Measurements from ENCODE around the gene ADARB1. TPM values are rescaled to one million over a fixed set of nuclear protein-coding genes. Genes with fewer than 3 reads are reported as not detected.
A peak's percentile ranks its signal among the peaks of the same experiment; 100 is the strongest.

The ADARB1 gene
- total and polyA plus RNA-seq, 2 donors, result 11.9 to 14.6 TPM

- H3K27ac ChIP-seq (ENCODE audit: low read depth in 1 of 2, low read length in 1 of 2), result no peak overlapping the region
- no peaks in the 10 kb centered on the region for H3K27me3 ChIP-seq (ENCODE audit: control insufficient read depth in 2 of 2, insufficient read depth in 1 of 2, low read length in 1 of 2)
- no peaks in the 10 kb centered on the region for H3K9me3 ChIP-seq (ENCODE audit: control insufficient read depth in 2 of 2, insufficient read depth in 1 of 2, low read length in 1 of 2)
- DNase-seq (ENCODE audit: low read depth in 6 of 9, low spot score in 9 of 9), result no peak
- H3K36me3 ChIP-seq (ENCODE audit: control insufficient read depth in 2 of 2, insufficient read depth in 2 of 2, low read length in 1 of 2), result no peaks in the 10 kb centered on the region
- peaks cover 4 to 16% of the 10 kb centered on the region in 2 donors for H3K4me1 ChIP-seq (ENCODE audit: control insufficient read depth in 2 of 2, insufficient read depth in 2 of 2, low read length in 2 of 2)
- WGBS, result 95% methylated on average over 30 of the region's 30 CpGs
- no peak overlapping the region for H3K4me3 ChIP-seq (ENCODE audit: low read length in 2 of 2)
Measured at GRCh38 chr21:45147473-45148315, 73.3 kb downstream of the ADARB1 start.

- no peaks in the 10 kb centered on the region for H3K27me3 ChIP-seq (ENCODE audit: control insufficient read depth in 2 of 2, insufficient read depth in 1 of 2, low read length in 1 of 2)
- WGBS, result 98% methylated on average over 14 of the region's 14 CpGs
- no peak overlapping the region for H3K4me3 ChIP-seq (ENCODE audit: low read length in 2 of 2)
- H3K27ac ChIP-seq (ENCODE audit: low read depth in 1 of 2, low read length in 1 of 2), result no peak overlapping the region
- no peak for DNase-seq (ENCODE audit: low read depth in 6 of 9, low spot score in 9 of 9)
- H3K4me1 ChIP-seq (ENCODE audit: control insufficient read depth in 2 of 2, insufficient read depth in 2 of 2, low read length in 2 of 2), result peaks cover 4 to 20% of the 10 kb centered on the region in 2 donors
- no peaks in the 10 kb centered on the region for H3K9me3 ChIP-seq (ENCODE audit: control insufficient read depth in 2 of 2, insufficient read depth in 1 of 2, low read length in 1 of 2)
- H3K36me3 ChIP-seq (ENCODE audit: control insufficient read depth in 2 of 2, insufficient read depth in 2 of 2, low read length in 1 of 2), result no peaks in the 10 kb centered on the region
Measured at GRCh38 chr21:45148316-45148990, 74.1 kb downstream of the ADARB1 start.

GRCh38 chr21:45149021-45149420 is 74.6 kb downstream of the ADARB1 start:
- Histone ChIP-seq H3K27me3 (ENCODE audit: control insufficient read depth in 2 of 2, insufficient read depth in 1 of 2, low read length in 1 of 2) (no peaks in the 10 kb centered on the region), H3K27ac (ENCODE audit: low read depth in 1 of 2, low read length in 1 of 2) (no peak overlapping the region), H3K4me3 (ENCODE audit: low read length in 2 of 2) (no peak overlapping the region), H3K9me3 (ENCODE audit: control insufficient read depth in 2 of 2, insufficient read depth in 1 of 2, low read length in 1 of 2) (no peaks in the 10 kb centered on the region), H3K36me3 (ENCODE audit: control insufficient read depth in 2 of 2, insufficient read depth in 2 of 2, low read length in 1 of 2) (no peaks in the 10 kb centered on the region), H3K4me1 (ENCODE audit: control insufficient read depth in 2 of 2, insufficient read depth in 2 of 2, low read length in 2 of 2) (peaks cover 6 to 24% of the 10 kb centered on the region in 2 donors)
- no peak for DNase-seq (ENCODE audit: low read depth in 6 of 9, low spot score in 9 of 9)
- 96% methylated on average over 5 of the region's 5 CpGs for WGBS

GRCh38 chr21:45150638-45151131 is 76.3 kb downstream of the ADARB1 start:
- WGBS, result 97% methylated on average over 6 of the region's 6 CpGs
- DNase-seq (ENCODE audit: low read depth in 6 of 9, low spot score in 9 of 9), result no peak

GRCh38 chr21:45151445-45152160 is 77.2 kb downstream of the ADARB1 start:
- Histone ChIP-seq H3K9me3 (ENCODE audit: control insufficient read depth in 2 of 2, insufficient read depth in 1 of 2, low read length in 1 of 2) (no peaks in the 10 kb centered on the region), H3K4me1 (ENCODE audit: control insufficient read depth in 2 of 2, insufficient read depth in 2 of 2, low read length in 2 of 2) (peaks cover 6 to 33% of the 10 kb centered on the region in 2 donors), H3K4me3 (ENCODE audit: low read length in 2 of 2) (no peak overlapping the region), H3K27ac (ENCODE audit: low read depth in 1 of 2, low read length in 1 of 2) (peak overlapping the region in 1 of 2 donors; percentile 82), H3K27me3 (ENCODE audit: control insufficient read depth in 2 of 2, insufficient read depth in 1 of 2, low read length in 1 of 2) (no peaks in the 10 kb centered on the region), H3K36me3 (ENCODE audit: control insufficient read depth in 2 of 2, insufficient read depth in 2 of 2, low read length in 1 of 2) (no peaks in the 10 kb centered on the region)
- DNase-seq (ENCODE audit: low read depth in 6 of 9, low spot score in 9 of 9), result peak in 3 of 9 donors; percentile 24 to 37 (median 24)
- WGBS, result 83% methylated on average over 10 of the region's 10 CpGs

More at GRCh38 chr21:45150638-45151131, 76.3 kb downstream of the ADARB1 start:
- Histone ChIP-seq H3K27ac (ENCODE audit: low read depth in 1 of 2, low read length in 1 of 2) (no peak overlapping the region), H3K27me3 (ENCODE audit: control insufficient read depth in 2 of 2, insufficient read depth in 1 of 2, low read length in 1 of 2) (no peaks in the 10 kb centered on the region), H3K4me1 (ENCODE audit: control insufficient read depth in 2 of 2, insufficient read depth in 2 of 2, low read length in 2 of 2) (peaks cover 6 to 33% of the 10 kb centered on the region in 2 donors), H3K4me3 (ENCODE audit: low read length in 2 of 2) (no peak overlapping the region), H3K36me3 (ENCODE audit: control insufficient read depth in 2 of 2, insufficient read depth in 2 of 2, low read length in 1 of 2) (no peaks in the 10 kb centered on the region), H3K9me3 (ENCODE audit: control insufficient read depth in 2 of 2, insufficient read depth in 1 of 2, low read length in 1 of 2) (no peaks in the 10 kb centered on the region)

- 8% methylated on average over 24 of the region's 24 CpGs for WGBS
Measured at GRCh38 chr21:45152265-45152746, 77.9 kb downstream of the ADARB1 start.

DNA sequence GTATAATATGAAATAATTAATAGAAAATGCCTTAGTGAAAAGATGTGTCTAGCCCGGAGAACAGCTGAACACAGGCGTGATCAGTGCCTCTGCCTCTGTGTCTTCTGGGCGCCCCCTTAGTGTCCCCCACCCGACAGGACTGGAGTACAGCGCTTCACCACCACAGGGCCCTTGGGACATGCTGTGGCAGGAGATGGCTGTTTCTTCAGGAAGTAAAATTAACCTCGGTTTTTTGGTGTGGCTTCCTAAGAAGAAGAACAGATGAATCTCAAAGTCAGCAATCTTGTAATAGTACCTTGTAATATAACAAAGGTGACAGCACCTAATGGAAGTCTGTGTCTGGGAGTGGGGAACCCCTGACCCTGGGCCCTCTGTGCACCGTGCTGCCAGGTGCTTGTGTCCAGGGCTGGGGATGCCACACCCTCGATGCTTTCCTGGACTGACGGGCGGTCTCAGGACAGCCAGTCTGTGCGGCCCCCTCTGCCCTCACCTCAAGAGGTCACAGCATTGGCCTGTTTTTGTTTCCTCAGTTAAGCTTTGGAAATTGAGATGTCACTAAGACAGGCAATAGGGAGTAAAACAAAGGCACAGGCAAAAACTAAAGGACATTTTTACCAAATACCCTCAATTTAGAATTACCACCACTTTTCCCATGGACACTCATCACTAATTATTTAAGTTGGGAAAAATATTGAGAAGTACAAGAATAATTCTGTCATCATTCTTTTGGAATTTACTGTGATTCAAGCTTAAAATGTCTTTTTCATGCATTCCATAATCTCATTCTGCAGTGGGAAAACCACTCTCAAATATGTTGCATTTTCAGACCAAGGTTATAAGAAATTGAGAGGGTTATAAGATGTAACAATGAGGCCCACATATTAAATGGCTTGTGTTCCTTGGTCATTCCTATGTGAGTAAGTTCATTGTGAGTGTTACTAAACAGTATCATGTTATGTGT is 79.3 kb downstream of the ADARB1 start:
- Histone ChIP-seq H3K36me3 (ENCODE audit: control insufficient read depth in 2 of 2, insufficient read depth in 2 of 2, low read length in 1 of 2) (no peaks in the 10 kb centered on the region), H3K27me3 (ENCODE audit: control insufficient read depth in 2 of 2, insufficient read depth in 1 of 2, low read length in 1 of 2) (no peaks in the 10 kb centered on the region), H3K9me3 (ENCODE audit: control insufficient read depth in 2 of 2, insufficient read depth in 1 of 2, low read length in 1 of 2) (no peaks in the 10 kb centered on the region), H3K4me3 (ENCODE audit: low read length in 2 of 2) (peak overlapping the region in 1 of 2 donors; percentile 41), H3K4me1 (ENCODE audit: control insufficient read depth in 2 of 2, insufficient read depth in 2 of 2, low read length in 2 of 2) (peaks cover 6 to 33% of the 10 kb centered on the region in 2 donors), H3K27ac (ENCODE audit: low read depth in 1 of 2, low read length in 1 of 2) (no peak overlapping the region)
- 33% methylated on average over 11 of the region's 11 CpGs for WGBS
- peak in 2 of 9 donors; percentile 22 to 58 for DNase-seq (ENCODE audit: low read depth in 6 of 9, low spot score in 9 of 9)

More at GRCh38 chr21:45152265-45152746, 77.9 kb downstream of the ADARB1 start:
- peak overlapping the region; percentile 35 to 41 for H3K4me3 ChIP-seq (ENCODE audit: low read length in 2 of 2)
- peaks cover 6 to 33% of the 10 kb centered on the region in 2 donors for H3K4me1 ChIP-seq (ENCODE audit: control insufficient read depth in 2 of 2, insufficient read depth in 2 of 2, low read length in 2 of 2)
- DNase-seq (ENCODE audit: low read depth in 6 of 9, low spot score in 9 of 9), result peak; percentile 69 to 95 (median 88)
- H3K36me3 ChIP-seq (ENCODE audit: control insufficient read depth in 2 of 2, insufficient read depth in 2 of 2, low read length in 1 of 2), result no peaks in the 10 kb centered on the region
- no peaks in the 10 kb centered on the region for H3K9me3 ChIP-seq (ENCODE audit: control insufficient read depth in 2 of 2, insufficient read depth in 1 of 2, low read length in 1 of 2)
- H3K27ac ChIP-seq (ENCODE audit: low read depth in 1 of 2, low read length in 1 of 2), result peak overlapping the region; percentile 25 to 82
- H3K27me3 ChIP-seq (ENCODE audit: control insufficient read depth in 2 of 2, insufficient read depth in 1 of 2, low read length in 1 of 2), result no peaks in the 10 kb centered on the region

Data from thymus (tissue), 11 donors.